Measurements from ENCODE around the gene SLC8A1.

Gene SLC8A1

DNA sequence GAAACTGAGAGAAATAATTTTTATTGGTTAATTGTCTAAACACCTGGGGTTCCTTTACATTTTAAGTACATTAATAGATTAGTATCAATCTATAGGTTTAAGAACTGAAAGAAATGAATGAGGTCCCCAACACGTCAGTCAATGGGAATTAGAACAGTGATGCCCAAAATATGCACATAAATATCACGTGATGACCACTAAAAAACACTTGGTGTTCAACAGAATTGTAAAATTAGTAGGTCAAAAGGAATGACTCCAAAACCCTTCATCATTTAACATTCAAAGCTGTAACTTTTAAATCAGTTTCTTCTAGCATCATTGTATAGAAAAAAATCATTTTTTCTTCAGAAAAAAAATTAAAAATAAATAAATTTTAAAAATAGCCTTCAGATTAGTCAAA, 140.9 kb downstream of the SLC8A1 start:
- no peak for DNase-seq

DNA sequence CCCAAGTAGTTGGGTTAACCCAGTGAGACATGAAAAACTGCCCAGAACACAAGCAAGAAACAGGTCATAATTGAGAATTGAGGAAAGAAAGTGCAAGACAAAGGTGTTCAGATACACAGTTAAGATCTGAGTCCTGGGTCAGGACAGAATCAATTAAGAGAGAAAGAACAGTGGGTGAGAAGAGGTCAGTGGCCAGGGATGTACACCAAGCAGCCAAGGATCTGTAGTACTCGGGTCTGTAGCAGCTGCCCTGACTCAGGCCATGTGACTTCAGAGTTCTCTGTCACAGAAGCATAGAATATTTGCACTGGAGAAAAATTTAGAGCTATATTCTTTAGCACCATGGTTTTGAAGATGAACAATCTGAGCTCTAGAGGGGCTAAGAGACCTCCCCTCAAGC, 141.6 kb downstream of the SLC8A1 start:
- DNase-seq: no peak

DNA sequence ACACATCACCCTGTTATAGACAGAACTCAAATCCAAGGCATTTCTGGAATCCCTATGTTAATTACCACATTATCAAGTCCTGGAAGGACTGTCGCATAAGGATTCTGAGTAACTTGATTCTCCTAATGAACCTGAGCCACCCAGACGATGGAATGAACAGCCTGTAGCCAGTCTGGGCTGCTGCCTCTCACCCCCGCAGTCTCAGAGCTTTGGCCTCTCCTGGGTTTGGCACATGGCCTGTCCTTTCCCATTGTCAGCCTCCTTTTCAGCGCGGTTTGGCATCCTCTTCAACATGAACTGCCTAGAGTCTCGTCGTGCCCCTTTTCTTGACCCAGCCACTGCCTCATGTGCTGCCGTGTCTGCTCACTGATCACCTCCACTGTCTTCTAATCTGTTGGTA, 147.6 kb downstream of the SLC8A1 start:
- peak in 3 of 51 donors; percentile 5 to 10 (median 6) for DNase-seq

DNA sequence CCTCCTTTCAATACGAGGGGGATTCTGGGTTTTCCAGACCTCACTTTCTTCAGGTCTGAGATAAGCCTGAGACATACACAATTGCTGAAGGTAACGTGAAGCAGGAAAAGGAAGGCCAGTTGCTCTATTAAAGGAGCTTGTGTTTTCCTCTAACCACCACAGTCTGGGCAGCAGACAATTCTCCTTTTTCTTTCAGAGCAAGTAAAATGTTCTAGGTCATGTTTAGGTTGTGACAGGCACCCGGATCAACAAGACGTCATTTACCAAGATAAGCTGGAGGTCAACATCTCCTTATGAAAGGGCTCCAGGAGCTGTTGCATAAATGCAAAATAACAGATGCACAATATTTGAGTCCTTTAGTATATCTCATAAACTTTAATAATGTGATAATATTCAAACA, 148.1 kb downstream of the SLC8A1 start:
- DNase-seq: no peak

DNA sequence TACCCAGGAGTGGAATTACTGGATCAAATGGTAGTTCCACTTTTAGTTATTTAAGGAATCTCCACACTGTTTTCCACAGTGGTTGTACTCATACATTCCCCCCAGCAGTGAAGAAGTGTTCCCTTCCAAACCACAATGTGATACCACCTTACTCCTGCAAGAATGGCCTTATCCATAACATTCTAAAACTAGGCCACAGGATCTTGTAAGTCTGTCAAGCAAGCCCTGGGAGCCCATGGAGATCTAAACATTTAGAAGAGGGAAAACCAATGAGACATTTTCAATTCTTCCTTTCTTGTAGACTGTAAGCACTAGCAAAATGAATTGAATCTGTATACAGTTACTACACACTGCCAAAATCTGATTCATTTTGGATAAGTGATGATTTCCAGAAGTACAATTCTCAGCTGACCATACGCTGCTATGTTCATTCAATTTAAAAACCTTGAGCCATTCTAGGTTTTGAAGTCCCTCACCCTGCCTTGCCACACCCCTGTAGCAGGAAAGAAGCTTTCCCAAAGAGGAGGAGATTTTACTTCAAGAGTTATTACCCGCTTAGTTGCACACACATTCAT, 149.1 kb downstream of the SLC8A1 start:
- DNase-seq: no peak

DNA sequence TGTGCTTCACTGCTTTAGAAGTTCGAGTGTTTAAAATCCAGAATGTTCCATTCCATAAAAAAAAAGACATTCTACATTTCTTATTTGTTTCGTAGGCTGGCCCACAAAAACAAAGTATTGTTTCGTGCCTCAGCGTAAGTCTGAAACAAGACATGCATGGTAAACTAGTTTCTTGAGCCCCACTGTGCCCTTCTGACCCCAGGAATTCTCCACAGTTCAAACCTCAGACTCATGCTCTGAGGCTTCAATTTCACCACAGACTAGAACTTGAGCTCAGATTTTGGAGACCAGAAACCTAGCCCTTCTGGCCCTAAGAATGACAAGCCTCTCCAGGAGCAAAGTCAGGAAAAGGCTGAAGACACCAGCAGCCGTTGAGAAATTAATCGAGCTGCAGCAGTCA, 151.5 kb downstream of the SLC8A1 start:
- no peak for DNase-seq

DNA sequence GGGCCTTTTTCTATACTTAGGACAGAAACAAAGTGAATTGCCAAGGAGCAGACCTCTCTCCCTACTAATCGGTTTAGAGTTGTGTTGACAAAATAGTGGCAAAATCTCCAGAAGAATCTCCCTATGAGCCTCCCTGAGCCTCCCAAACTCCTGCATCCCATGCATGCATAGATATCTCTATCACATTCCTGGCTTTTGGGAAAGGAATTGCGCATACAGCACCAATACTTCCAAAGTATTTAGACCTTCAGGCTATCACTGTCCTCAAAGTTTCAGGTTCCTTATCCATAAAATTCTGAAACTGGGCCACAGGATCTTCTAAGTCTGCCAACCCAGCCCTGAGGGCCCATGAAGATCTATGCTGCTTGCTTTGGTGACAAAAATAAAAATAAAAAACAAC, 152.1 kb downstream of the SLC8A1 start:
- no peak for DNase-seq

DNA sequence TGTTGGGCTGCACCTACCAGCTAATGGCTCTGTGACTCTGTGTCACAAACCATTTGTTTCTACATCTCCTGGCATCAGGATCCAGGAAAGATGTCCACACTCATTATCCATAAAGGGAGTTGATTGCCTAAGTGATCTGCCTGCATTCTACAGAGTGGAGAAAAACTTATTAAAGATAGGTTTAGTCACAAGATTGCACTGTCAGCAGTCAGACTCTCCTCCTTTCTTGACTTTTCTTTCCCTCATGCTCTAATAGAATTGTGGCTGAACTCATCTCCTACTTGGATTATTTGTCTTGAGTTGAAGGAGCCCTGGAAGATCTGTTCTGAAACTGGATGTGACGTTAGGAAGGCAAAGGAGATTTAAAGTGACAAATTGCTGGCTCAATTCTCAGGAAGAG, 152.7 kb downstream of the SLC8A1 start:
- no peak for DNase-seq

DNA sequence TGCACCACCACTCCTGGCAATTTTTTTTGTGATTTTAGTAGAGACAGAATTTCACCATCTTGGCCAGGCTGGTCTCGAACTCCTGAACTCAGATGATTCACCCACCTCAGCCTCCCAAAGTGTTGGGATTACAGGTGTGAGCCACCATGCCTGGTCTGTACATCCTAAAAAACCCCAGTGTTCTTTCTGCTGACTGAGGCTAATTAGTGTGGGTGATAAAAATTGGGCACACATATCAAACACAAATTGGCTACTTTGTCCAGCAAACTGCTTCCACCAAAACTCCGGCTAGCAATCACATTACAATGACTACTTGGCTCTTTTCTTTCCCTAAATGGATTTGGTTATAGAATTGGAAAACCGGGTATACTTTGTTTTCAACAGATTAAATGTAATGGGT, 153.9 kb downstream of the SLC8A1 start:
- no peak for DNase-seq

DNA sequence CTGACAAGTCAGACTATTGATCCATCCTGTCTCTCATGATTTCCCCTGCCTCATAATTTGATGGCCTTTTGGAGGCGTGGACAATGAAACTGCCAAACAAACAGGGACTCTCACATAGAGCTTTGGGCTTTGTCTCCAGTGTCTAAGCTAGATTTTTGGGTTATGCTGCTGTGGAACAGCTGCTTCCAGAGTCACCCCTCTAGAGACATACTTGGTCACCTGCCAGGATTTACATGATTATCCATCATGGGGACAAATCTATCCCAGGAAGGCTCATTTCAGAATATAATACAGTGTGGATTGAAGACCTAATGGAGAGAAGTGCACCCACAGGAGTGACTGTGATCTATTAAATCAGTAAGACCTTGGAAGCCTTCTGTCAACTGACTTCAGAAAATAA, 159.6 kb downstream of the SLC8A1 start:
- no peak for DNase-seq

DNA sequence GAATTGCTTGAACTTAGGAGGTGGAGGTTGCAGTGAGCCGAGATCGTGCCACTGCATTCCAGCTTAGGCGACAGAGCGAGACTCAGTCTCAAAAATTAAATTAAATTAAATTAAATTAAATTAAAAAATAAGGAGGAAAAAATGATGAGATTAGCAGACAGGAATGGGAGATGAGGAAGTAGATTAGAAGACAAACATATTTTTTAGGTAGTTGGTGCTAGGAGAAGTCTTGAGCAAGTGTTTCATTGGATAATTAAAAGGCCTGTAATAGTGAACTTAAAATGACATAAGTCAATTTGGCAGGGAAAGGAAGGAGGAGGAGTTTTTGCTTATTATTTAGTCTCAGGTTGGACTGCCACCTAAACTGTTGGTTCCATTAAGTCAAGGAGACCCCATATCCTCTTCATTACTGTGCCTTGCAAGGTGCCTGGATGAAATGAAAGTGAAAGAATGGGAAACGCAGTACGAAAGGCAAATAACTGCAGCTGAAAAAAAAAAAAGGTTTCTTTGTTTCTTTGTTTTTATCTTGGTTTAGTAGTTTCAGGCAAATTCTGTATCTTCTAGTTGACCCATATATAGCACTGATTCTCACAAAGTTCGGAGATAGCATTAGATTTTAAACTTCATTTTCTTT, 162.0 kb downstream of the SLC8A1 start:
- DNase-seq: no peak

DNA sequence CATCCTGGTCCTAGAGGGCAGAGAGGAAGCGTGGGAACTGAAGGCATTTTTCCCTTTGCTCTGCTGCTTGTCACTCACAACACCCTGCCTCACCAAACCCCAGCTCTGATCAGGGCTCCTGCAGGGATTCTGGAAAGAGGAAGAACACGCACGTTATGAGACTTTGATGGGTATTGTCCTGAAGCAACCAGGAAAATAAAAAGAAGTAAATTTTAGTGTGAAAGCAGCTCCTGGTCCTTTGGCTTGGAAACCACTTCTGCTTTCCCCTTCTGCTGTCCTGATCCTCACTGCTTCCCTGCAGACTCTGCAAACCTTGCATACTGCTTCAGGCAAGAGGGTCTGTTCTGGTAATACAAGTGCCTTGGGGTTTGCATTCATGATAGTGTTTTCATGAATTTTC, 164.1 kb downstream of the SLC8A1 start:
- DNase-seq: no peak

DNA sequence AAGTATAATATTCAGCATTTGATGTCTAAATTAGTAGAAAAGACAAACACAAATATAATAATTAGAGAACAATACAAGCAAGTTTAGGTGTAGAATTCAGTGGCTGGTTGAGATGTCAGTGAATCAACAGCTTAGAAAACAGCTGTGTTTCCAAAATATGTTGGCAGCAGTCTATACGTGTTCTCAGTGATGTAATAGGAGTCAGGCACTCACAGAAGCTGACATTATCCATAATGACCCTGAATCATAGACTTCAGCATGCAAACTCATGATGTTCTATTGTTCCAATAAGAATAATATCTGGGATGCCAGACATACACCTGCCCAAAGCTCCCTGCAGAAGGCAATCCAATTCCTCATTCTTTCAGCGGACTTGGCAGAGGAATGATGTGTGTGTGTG, 164.7 kb downstream of the SLC8A1 start:
- no peak for DNase-seq

DNA sequence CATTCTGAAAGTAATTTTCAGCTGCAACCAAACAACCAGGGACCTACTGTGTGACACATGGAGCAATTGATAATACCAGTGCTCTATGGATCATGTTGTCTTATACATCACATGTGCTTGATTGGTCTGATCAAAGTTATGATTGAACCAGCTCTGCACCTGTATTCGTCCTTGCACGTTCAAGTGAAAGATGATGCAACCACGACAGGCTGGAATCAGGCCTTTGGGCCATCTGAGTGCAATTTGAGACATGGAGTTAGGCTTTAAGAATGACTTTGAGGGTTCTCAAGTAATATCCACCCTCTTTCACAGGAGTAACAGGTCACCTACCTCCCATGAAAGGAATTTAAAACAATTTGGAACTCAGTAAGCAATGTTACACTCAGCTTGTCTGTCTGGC, 165.2 kb downstream of the SLC8A1 start:
- no peak for DNase-seq

DNA sequence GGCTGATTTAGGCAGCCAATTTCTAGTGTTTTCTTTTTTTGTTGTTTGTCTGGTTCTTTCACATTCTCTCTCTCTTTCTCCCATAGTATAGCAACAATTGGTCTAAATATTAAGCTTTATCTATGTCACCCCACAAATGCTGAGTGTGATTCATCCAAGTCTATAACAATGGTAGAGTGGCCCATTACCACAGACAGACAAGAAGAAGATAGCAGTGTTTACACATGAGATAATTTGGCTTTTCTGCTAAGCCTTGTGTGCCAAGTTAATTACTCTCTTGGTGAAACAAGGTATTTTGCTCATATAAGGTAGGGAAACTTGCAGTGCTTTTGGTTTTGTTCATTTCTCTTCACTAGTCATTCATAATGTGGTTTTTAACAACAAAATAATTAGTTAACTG, 166.5 kb downstream of the SLC8A1 start:
- no peak for DNase-seq

DNA sequence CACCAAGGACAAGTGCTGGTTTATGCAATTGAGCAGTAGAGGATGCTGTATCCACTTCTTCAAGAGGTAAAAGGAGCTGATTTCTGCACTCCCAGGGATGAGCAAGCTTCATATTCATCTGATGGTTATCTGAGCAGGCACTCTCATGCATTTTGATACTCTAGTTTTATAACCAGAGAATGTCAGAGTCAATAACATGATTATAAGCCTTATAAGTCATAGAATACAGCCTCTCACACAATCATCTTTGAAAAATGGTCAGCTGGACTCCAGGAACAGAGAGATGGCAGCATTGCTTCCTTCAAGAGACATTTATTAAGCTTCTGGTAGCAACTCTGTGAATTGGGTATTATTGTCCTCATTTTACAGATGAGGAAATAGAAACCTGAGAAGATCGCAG, 167.1 kb downstream of the SLC8A1 start:
- no peak for DNase-seq

DNA sequence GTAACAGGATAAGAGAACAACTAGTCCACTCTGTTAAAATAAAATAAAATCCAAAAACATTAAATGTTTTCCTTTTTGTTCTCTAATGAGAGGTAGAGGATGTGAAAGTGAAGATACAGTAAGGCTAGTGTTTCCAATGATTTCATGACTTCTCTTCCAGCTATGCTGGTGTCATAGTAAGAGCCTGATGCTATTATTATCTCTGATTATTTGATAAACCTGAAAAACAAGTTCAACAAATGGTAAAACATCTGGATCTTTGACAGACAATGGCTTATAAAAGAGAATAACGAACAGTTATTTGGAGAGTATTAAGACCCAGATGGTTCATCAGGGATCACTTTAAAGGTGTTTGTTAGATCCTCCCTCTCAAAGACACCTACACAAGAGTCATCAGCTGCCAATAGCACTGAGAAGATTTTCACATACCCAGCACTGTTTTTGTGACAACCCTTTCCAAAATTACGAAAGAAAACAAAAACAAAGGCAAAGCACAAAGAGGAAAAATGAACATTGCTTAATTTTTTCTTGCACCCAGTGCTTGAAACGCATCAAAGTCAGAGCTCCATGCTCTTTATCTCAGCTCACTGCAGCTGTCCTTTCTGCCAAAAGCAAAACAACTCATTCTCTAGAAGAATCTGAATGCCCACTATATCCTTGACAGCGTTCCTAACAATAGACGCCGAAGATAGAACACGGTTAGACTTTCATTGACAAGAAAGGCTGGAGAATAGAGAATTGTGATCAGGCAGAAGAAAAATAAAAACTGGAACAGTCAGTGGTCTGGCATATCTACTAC, 168.6 kb downstream of the SLC8A1 start:
- no peak for DNase-seq

DNA sequence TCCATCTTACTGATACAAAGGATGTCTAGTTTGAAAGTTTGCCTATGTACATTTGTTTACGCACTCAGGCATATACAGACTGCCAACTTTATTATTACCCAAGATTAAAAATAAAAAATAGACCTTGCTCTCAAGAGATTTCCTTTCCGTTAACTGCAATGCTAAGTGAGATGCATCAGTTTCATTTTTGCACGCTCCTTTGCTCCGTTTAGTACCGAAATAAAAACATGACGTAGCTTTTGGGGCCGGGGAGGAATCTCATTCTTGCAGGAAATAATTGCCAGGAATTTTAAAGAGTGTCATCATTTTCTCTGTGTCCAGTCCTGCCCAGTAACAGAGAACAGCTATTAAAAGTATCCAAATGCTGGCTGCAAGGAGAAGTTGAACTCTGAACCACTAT, 169.5 kb downstream of the SLC8A1 start:
- DNase-seq: no peak

DNA sequence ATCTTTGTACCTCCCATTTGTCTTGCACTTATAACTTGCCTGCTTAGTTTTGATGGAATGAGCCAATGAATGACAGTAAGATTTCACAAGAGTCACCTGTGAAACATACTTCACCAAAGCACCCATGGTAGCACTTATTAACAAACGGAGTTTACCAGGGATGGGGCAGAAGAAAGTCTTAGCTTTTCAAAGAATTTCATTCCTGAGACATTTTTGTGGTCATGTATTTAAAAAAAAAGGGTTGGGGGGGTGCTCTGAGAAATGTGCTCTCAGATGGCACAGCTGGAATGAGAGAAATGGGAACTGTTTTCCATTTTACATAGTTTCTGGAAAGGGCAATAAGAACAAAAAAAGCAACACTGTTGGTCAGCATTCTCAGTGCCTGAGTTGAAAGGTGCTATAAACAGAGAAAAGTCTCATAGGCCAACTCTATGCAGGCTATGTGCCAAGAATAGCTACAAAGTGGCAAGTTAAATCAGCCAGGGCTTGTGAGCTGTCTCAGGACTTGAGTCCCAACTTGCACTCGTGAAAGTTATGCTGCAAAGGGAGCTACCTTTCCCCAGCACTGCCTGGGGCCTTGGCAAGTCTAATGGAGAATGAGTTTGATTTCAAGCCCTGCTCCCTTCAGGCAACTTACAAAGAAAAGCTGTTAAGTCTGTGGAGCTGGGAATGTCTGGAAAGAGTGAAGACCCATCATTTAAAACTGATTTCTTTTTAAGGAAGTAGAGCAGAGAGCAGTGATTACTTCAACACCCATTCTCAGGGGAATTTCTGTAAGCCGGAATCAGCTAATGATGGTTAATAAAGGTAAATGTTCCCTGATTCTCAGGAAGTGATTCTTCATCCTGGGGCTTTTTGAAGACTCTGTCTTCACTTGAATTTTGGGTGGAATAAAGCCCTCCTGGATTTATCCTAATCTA, 170.6 kb downstream of the SLC8A1 start:
- peak in 1 of 51 donors; percentile 25 for DNase-seq

DNA sequence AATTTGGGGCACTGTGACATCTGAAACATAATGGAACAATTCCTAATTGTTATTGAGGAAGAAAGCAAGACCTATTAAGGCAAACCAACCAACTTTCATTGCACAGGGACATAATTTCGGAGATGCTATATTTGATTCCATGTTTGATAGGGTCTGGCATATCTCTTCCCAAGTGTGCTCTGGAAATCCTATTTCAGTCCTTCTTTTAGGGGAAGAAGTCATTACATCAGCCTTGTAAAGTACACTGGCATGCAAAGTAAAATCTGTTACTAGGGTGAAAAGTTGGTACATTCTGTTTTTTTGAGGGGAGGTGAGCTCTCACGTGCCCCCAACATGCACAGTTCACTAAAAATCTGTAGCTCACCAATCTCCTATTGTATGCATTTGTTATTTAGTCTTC, 172.4 kb downstream of the SLC8A1 start:
- no peak for DNase-seq

DNA sequence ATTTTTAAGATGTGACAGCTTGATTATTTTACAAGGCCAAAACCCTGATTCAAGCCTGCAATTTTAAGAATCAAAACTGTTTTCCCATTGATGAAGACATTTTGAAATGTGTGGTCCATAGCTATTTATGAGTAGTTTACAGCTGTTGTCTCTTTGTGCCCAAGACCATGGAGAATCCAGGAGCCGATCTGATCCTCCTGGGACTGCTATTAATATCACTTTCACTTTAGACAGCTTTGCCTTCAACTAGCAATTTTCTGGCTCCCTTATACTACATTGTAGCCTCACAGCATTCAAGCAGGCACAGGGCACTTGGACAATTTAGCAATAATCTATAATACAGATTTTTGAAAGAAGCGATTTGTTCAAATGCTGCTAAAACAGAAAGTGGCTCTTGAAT, 172.9 kb downstream of the SLC8A1 start:
- no peak for DNase-seq

DNA sequence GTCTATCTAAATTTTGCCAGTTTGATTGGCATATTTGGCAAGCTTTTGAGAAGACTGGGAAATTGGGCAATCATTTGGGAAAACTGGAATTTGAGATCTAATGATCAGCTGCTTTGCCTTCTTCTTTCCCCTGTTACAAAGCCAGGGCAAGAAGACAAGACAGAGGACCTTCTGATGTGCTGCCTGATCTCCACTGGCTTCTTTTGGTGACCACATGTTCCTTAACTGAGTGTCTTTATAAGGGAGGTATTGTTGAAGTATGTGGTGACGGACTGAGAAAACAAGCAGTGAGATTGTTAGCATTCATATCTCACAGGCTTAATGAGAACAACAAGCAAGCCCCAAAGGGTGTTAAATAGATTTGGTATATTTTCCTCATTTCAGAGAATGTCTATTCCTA, 175.8 kb downstream of the SLC8A1 start:
- no peak for DNase-seq

Data from hypothalamus (tissue), 51 donors.